ENCODE results near the gene ARID1A. TPM values are rescaled to one million over a fixed set of nuclear protein-coding genes. Genes with fewer than 3 reads are reported as not detected.

Gene ARID1A
- total RNA-seq, 1 donor from 2014 or later: 64.3 TPM

- Histone ChIP-seq H3K4me3 (no peak overlapping the region), H3K9me3 (no peaks in the 10 kb centered on the region), H3K4me1 (no peaks in the 10 kb centered on the region), H3K36me3 (no peaks in the 10 kb centered on the region), H3K27me3 (no peaks in the 10 kb centered on the region), H3K27ac (no peak overlapping the region)
- no peak for TF ChIP-seq CTCF (IDR thresholded peaks at IDR 0.05)
- intact Hi-C loops (cut with DNase I): no loop called here
- no peak for ATAC-seq
- no peak for DNase-seq
Observed at GRCh38 chr1:26684763-26685508, 10.9 kb upstream of the ARID1A start.

DNA sequence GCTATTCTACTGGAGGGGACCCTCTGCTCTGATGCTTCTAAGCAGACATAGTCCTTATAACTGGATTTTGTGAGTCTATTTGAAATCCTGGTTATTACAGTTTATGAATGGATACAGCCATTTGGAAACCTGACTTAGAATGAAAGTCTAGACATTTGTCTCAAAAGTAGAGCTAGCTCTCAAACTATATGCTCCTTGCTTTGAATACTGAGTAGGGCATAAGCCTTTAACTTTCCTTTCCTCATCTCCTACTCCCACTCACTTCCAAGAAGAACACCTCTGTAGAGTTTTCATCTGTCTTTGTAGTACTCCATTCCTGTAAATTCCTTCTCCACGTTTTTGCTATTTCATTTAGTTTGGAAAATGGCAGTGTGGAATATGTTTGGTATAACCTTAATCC lies 9.0 kb upstream of the ARID1A start:
- no peak overlapping the region for H3K27ac ChIP-seq
- DNase-seq (no peak), ATAC-seq (no peak)
- no peak for TF ChIP-seq CTCF (IDR thresholded peaks at IDR 0.05)
- peaks cover 5% of the 10 kb centered on the region for H3K4me1 ChIP-seq
- intact Hi-C loops (cut with DNase I): no loop called here
- no peaks in the 10 kb centered on the region for H3K9me3 ChIP-seq
- H3K36me3 ChIP-seq: no peaks in the 10 kb centered on the region
- H3K27me3 ChIP-seq: no peaks in the 10 kb centered on the region
- no peak overlapping the region for H3K4me3 ChIP-seq

DNA sequence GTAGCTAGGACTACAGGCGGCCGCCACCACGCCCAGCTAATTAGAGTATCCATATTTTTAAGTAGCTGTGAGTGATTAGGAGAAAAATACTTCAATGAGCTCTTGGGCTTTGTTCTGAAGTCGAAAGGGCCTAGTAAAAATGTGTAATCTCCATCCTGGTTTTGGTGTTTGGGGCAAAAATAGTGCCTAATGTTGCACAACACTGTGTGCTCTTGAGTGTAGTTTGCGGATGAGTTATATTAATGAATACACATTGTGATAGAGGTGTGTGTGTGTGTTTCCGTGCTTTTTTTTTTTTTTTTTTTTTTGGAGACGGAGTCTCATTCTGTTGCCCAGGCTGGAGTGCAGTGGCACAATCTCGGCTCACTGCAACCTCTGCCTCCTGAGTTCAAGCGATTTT lies 6.3 kb upstream of the ARID1A start:
- Histone ChIP-seq H3K36me3 (no peaks in the 10 kb centered on the region), H3K9me3 (no peaks in the 10 kb centered on the region), H3K27me3 (no peaks in the 10 kb centered on the region), H3K4me3 (no peak overlapping the region), H3K4me1 (peaks cover 20% of the 10 kb centered on the region), H3K27ac (no peak overlapping the region)
- intact Hi-C loops (cut with DNase I): no loop called here
- TF ChIP-seq CTCF (IDR thresholded peaks at IDR 0.05): no peak
- no peak for DNase-seq
- no peak for ATAC-seq

DNA sequence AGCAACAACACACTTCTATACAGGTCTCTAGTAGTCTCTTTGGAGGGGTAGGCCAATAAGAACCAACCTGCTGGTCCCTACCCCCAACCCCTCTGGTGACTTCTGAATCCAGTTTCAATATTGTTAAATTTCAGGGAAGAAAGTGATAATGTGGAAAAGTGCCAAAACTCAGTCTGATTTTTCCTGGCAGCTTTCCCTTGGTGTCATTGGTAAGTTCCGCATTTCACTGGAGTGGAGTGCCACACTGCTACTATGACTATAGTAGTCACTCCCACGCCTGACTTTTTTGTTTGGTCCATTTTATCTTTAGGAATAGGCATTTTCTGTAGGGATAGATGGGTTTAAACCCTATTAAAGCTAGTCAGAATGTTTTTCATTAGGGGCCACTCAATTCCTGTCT lies 5.7 kb upstream of the ARID1A start:
- H3K36me3 ChIP-seq: no peaks in the 10 kb centered on the region
- no peak overlapping the region for H3K4me3 ChIP-seq
- no peaks in the 10 kb centered on the region for H3K9me3 ChIP-seq
- H3K4me1 ChIP-seq: peaks cover 26% of the 10 kb centered on the region
- H3K27me3 ChIP-seq: no peaks in the 10 kb centered on the region
- TF ChIP-seq CTCF (IDR thresholded peaks at IDR 0.05): no peak
- no peak overlapping the region for H3K27ac ChIP-seq
- DNase-seq (no peak), ATAC-seq (no peak)
- intact Hi-C loops (cut with DNase I): loop anchor here (10.0 kb wide), 1 partner anchor 95 kb away; the partner anchor contains the start of gene PIGV

DNA sequence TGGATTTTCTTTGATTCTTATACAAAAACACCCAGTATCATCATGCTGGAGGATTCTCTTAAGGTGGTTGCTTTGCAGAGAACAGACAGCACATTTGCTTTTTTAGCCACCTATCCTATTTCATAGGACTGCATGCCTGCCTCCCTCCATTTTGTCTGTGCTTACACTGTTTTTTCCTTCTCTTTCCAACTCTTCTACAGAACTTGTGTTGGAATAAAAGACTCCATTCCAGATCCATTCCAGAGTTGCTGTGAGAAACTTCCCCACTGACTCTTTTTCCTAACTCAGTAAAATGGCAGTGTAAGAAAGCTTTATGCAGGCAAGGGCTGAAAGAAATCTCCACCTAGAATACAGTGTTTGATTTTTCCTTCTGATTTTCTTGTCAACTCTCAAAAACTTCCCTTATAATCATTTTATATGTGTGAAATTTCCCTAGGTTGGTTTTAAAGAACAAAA lies 5.2 kb upstream of the ARID1A start:
- intact Hi-C loops (cut with DNase I): loop anchor here (10.0 kb wide), 1 partner anchor 94 kb away; the partner anchor contains the start of gene PIGV
- Histone ChIP-seq H3K4me3 (no peak overlapping the region), H3K9me3 (no peaks in the 10 kb centered on the region), H3K4me1 (peaks cover 26% of the 10 kb centered on the region), H3K36me3 (no peaks in the 10 kb centered on the region), H3K27me3 (no peaks in the 10 kb centered on the region), H3K27ac (no peak overlapping the region)
- ATAC-seq (no peak), DNase-seq (no peak)
- TF ChIP-seq CTCF (IDR thresholded peaks at IDR 0.05): no peak

Data from upper lobe of right lung (tissue), 1 donor.